AG09309 (cell line): Measurements from ENCODE around the gene ATP5F1E.

Source experiments
- DNase-seq: peaks from one replicate; pipeline ENCODE4 v3.0.0-alpha.2; 2010; ENCODE audit warnings: low read depth
- H3K4me3 ChIP-seq: 2 replicates; pipeline ENCODE4 v1.5.1; 2011; ENCODE audit warnings: mild to moderate bottlenecking, low read depth, low read length, moderate library complexity; ENCODE audit not compliant: control insufficient read depth
- TF ChIP-seq, protein P1 (sequence below): IDR thresholded peaks from 2 replicates; pipeline ENCODE4 v1.5.1; 2011; ENCODE audit warnings: mild to moderate bottlenecking, low read depth, low read length, inconsistent platforms; ENCODE audit not compliant: insufficient read depth, control insufficient read depth; ENCODE audit errors: missing control alignments

ATP5F1E gene

DNA sequence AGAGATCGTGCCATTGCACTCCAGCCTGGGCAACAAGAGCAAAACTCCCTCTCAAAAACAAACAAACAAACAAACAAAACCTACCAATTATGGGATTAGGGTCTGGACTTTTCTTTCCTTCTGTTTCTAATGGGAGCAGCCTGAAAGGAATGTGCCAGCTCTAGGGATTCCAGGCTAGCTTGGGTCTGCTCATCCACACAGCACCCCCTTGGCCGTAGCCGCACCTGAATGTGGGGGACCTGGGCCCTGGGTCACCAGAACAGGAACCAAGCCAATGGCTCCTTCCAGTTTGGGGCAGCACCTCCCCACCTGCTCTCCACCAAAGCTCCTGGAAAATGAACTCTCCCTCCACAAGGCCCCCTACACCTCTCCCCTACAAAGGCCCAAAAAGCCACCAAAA, 31.8 kb downstream of the ATP5F1E start:
- no peak for DNase-seq
- TF ChIP-seq, protein P1, sequence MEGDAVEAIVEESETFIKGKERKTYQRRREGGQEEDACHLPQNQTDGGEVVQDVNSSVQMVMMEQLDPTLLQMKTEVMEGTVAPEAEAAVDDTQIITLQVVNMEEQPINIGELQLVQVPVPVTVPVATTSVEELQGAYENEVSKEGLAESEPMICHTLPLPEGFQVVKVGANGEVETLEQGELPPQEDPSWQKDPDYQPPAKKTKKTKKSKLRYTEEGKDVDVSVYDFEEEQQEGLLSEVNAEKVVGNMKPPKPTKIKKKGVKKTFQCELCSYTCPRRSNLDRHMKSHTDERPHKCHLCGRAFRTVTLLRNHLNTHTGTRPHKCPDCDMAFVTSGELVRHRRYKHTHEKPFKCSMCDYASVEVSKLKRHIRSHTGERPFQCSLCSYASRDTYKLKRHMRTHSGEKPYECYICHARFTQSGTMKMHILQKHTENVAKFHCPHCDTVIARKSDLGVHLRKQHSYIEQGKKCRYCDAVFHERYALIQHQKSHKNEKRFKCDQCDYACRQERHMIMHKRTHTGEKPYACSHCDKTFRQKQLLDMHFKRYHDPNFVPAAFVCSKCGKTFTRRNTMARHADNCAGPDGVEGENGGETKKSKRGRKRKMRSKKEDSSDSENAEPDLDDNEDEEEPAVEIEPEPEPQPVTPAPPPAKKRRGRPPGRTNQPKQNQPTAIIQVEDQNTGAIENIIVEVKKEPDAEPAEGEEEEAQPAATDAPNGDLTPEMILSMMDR: no peak
- no peak overlapping the region for H3K4me3 ChIP-seq

DNA sequence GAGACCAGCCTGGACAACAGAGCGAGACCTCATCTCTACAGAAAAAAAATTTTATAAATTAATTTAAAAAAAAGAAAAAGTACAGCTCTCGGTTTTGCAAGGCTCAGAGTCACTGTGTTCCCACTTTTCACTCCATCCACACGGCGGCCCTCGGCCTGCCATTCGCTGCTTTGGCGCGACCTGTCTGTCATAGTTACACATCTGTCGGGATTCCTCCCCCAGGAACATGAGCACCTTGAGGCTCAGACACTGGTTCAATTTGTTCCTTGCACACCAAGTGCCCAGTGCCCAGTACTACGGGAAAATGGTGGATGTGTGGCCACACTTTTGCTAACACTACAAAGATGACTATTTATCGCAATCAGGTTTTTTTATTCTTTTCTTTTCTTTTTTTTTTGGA, 33.5 kb downstream of the ATP5F1E start:
- H3K4me3 ChIP-seq: no peak overlapping the region
- TF ChIP-seq, protein P1: no peak
- DNase-seq: no peak

DNA sequence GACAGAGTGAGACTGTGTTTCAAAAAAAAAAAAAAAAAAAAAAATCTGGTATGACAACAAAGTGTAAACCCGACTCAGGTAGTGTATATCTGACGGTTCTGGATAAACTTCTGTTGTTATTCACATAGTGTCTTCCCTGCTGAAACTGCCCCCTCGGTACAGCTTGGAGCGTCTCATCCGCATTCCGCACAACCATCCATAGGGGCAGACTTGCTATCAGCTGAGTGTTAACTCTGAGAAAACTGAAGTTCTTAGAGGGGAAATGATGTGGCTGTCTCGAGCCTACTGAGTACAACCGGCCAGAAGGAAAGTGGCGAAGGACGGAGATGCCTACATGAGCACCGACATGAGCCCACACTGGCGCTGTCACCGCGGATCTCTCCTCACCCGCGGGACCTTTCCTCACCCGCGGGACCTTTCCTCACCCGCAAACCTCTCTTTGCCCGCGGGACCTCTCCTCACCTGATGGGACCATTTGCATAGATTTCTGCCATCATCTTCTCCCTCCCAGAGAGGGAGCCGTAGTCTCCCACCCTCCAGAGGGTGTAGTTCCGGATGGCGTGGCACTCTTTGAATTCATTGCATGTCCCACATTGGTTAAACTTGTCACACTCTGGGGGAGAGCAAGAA, 34.9 kb downstream of the ATP5F1E start:
- TF ChIP-seq, protein P1: no peak
- no peak for DNase-seq
- H3K4me3 ChIP-seq: no peak overlapping the region

DNA sequence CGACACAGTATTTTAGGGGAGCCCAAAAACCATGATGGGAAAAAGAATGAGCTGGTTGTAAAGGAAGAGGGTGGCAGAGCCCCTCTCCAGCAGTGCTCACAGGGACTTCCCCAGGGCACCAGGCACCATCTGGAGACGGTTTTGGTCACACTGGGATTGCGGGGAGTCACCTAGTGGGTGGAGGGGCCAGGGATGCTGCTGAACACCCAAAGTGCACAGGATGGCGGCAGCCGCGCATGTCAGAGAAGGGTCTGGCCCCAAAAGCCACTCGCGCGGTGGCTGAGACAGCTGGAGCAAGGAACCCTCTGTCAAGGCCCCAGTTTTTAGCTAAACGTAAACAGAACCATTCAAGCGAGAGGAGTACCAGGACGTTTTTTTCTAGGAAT, 35.9 kb downstream of the ATP5F1E start:
- no peak for DNase-seq
- TF ChIP-seq, protein P1: no peak
- H3K4me3 ChIP-seq: no peak overlapping the region

DNA sequence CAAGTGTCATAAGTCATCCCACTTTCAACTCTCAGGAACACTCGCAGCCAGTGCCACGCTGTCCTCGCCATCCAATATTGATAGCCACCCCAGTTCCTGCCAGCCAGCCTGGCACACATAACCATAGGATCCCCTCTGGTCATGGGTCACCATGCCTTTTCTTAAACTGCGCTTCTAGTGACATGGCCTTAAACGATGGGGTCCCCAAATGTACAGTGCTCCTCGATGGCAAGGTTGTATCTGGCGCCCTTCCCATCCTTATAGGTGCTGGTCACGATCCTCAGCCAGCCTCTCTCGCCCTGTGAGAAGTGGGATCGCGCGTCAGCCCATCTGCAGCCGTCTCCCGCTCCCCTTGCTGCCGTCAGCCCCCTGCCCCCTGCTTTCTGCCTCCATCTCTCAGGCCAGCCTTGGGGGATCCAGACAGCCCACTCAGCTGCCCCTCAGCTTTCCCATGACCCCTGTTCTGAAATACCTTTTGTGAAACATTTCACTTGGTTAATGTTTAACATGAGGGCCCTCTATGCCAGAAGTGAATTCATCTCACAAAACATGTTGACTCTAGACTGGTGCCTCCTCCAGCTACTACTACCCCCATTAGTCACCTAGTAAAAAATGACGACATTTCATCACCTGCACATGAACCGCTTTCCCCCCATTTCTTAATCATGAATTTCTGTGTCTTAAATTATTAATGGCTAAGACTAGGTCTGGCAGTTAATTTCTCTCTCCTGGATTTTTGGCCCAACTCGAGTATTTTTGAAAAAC, 36.5 kb downstream of the ATP5F1E start:
- no peak overlapping the region for H3K4me3 ChIP-seq
- DNase-seq: no peak
- TF ChIP-seq, protein P1: no peak

DNA sequence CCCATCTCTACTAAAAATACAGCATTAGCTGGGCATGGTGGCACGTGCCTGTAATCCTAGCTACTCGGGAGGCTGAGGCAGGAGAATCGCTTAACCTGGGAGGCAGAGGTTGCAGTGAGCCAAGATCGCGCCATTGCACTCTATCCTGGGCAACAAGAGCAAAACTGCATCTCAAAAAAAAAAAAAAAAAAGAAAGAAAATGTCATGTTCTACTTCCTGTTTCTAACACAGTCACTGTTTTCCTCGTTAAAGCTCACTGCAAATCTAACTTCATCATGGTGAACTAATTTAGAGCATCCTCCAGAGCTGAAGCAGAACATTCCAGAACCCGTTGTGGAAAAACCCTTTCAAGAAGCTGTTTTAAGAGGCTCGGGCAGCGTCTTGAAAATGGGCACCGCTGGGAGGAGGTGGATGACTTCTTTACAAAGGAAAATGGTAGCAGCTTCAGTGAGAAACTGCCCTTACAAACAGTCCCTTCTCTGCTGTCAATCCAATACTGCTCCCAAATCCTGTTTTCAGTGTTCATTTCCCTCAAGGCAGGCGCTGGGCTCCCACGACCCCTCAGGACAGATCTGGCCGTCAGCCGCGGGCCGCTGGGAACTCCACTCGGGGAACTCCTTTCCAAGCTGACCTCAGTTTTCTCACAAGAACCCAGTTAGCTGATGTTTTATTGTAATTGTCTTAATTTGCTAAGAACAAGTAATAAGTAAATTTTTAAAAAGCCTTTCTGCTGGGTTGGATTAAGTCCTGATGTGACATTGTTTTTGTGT, 37.6 kb downstream of the ATP5F1E start:
- TF ChIP-seq, protein P1: no peak
- H3K4me3 ChIP-seq: no peak overlapping the region
- DNase-seq: no peak
